RWPE2 (cell line): Measurements from ENCODE around the gene ZER1.

Source experiments
- ATAC-seq: fragments of 200-7000 bp; cut with Tn5 transposase; 3 replicates; pipeline ENCODE4 v1.9.1; 2021; ENCODE audit warnings: low read depth
- DNase-seq: peaks from one replicate; pipeline ENCODE4 v3.0.0-alpha.2; 2020; ENCODE audit warnings: low spot score
- H3K27ac ChIP-seq: fragments of 450-650 bp; 2 replicates; pipeline ENCODE4 v1.5.1; 2017; ENCODE audit warnings: mild to moderate bottlenecking; ENCODE audit not compliant: poor library complexity, severe bottlenecking
- H3K27me3 ChIP-seq: fragments of 250-450 bp; sonication (Bioruptor Pico); 2 replicates; pipeline ENCODE4 v1.5.1; 2021; ENCODE audit warnings: mild to moderate bottlenecking, moderate library complexity; ENCODE audit not compliant: insufficient read depth, poor library complexity, severe bottlenecking
- H3K36me3 ChIP-seq: fragments of 250-450 bp; sonication (Bioruptor Pico); 2 replicates; pipeline ENCODE4 v1.5.1; 2020; ENCODE audit warnings: low read depth, mild to moderate bottlenecking, moderate library complexity
- H3K4me1 ChIP-seq: fragments of 250-450 bp; sonication (Bioruptor Pico); 2 replicates; pipeline ENCODE4 v1.5.1; 2021; ENCODE audit warnings: mild to moderate bottlenecking, moderate library complexity; ENCODE audit not compliant: insufficient read depth, poor library complexity, severe bottlenecking
- H3K4me3 ChIP-seq: fragments of 250-450 bp; sonication (Bioruptor Pico); 2 replicates; pipeline ENCODE4 v1.5.1; 2021; ENCODE audit warnings: mild to moderate bottlenecking, moderate library complexity; ENCODE audit not compliant: severe bottlenecking
- H3K9me3 ChIP-seq: fragments of 250-450 bp; sonication (Bioruptor Pico); 2 replicates; pipeline ENCODE4 v1.5.1; 2021; ENCODE audit warnings: mild to moderate bottlenecking, moderate library complexity; ENCODE audit not compliant: severe bottlenecking
- TF ChIP-seq, protein P1 (sequence below): fragments of 450-650 bp; IDR thresholded peaks from one replicate; pipeline ENCODE4 v1.5.1; 2017; ENCODE audit warnings: mild to moderate bottlenecking, moderate library complexity; ENCODE audit not compliant: poor library complexity, severe bottlenecking

Gene ZER1

DNA sequence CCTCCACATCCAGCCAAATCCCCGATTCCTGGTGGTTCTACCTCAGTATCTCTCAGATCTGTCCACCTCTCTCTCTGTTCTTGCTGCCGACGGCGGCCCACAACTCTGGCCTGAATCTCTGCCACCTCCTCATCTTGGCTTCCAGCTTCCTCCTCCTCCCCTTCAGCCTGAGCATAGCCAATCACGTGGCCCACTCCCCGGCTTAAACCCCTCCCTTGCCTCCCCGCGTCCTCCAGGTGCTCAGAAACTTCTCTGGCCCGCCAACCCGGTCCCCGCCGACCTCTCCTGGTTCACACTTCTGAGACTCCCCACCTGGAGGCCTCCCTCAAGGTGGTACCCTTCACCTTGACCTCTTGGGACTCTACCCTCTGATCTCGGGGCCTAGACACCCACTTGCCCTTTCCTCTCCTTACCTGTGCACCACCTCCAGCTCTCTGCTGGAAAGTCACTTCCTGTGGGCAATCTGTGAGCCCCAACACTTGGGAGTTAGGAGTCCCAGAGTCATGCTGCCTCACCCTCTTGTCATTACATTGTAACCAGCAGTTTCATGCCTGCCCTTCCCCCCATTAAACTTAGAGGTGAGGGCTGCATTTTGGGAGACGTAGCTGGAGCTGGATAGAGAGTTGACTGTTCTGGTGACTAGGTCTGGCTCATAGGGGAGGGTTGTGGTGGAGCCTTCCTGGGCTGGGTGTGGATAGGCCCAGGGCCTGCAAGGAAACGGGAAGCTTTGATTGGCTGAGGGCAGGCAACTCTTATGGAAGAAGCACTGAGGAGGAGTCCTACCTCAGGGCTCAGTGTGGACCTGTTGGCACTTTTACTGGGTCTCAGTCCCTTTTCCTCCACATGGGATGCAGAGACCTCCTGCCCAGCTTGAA, 87.2 kb downstream of the ZER1 start:
- Histone ChIP-seq H3K36me3 (peaks cover 12% of the 10 kb centered on the region; the same call in 1 of the 2 replicates), H3K4me3 (peak overlapping the region; percentile 48), H3K4me1 (peaks cover 21% of the 10 kb centered on the region), H3K9me3 (no peaks in the 10 kb centered on the region), H3K27me3 (no peaks in the 10 kb centered on the region), H3K27ac (peak overlapping the region; percentile 92)
- ATAC-seq (peak; percentile 85), DNase-seq (peak; percentile 90)
- TF ChIP-seq, protein P1, sequence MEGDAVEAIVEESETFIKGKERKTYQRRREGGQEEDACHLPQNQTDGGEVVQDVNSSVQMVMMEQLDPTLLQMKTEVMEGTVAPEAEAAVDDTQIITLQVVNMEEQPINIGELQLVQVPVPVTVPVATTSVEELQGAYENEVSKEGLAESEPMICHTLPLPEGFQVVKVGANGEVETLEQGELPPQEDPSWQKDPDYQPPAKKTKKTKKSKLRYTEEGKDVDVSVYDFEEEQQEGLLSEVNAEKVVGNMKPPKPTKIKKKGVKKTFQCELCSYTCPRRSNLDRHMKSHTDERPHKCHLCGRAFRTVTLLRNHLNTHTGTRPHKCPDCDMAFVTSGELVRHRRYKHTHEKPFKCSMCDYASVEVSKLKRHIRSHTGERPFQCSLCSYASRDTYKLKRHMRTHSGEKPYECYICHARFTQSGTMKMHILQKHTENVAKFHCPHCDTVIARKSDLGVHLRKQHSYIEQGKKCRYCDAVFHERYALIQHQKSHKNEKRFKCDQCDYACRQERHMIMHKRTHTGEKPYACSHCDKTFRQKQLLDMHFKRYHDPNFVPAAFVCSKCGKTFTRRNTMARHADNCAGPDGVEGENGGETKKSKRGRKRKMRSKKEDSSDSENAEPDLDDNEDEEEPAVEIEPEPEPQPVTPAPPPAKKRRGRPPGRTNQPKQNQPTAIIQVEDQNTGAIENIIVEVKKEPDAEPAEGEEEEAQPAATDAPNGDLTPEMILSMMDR: no peak

DNA sequence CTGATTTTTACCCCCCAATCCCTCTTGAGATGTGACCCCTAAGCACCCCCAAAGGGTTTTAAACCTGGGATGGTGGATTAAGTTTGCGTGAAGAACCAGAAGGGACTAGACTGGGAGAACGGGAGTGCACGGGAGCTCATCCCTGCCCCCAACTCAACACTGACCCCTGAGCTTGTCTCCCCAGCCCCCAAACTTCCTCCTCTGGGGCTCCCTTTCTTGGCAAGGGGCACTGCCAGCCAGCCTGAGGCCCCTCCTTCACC, 87.7 kb downstream of the ZER1 start:
- DNase-seq: no peak
- Histone ChIP-seq H3K4me1 (peaks cover 21% of the 10 kb centered on the region), H3K27ac (peak overlapping the region; percentile 92), H3K36me3 (peaks cover 15% of the 10 kb centered on the region; the same call in 1 of the 2 replicates), H3K4me3 (peak overlapping the region; percentile 48), H3K27me3 (no peaks in the 10 kb centered on the region), H3K9me3 (no peaks in the 10 kb centered on the region)
- TF ChIP-seq, protein P1: no peak
- ATAC-seq: no peak

DNA sequence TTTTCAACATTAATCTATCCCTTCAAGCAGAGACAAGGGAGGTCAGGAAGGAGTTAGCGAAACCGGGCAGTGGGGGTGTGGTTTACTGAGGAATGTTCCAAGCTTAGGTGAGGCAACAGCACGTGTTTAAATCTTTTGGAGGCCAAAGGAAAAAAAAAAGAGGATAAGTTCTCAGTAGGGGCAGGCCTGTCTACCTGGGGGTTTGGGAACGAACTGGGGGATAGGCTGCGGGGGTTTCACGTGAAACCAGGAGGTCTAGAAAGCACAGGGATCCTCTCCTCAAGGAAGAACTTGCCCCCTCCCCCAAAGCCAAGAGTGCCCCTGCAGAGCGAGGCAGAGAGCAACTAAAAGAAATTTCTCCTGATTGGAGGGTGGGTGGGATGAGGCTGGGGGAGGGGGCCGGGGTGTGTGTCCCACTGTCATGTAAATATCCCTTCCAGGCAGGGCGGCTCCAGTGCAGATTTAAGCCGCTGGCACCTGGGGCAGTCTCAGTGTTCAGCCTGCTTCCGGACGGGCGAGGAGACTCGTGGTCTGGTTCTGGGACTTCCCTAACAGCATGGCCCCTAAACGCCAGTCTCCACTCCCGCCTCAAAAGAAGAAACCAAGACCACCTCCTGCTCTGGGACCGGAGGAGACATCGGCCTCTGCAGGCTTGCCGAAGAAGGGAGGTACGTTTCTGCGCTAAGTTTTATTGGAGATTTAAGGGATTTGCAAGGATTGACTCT, 88.2 kb downstream of the ZER1 start:
- Histone ChIP-seq H3K27ac (peak overlapping the region; percentile 92), H3K4me1 (peaks cover 21% of the 10 kb centered on the region), H3K9me3 (no peaks in the 10 kb centered on the region), H3K36me3 (peaks cover 19% of the 10 kb centered on the region; the same call in 1 of the 2 replicates), H3K27me3 (no peaks in the 10 kb centered on the region), H3K4me3 (peak overlapping the region; percentile 48)
- DNase-seq: peak; percentile 74
- ATAC-seq: peak; percentile 26; the same call in 2 of the 3 replicates
- TF ChIP-seq, protein P1: no peak
